Measurements from ENCODE around the gene TEX14.
A peak's percentile ranks its signal among the peaks of the same experiment; 100 is the strongest.

Gene TEX14

DNA sequence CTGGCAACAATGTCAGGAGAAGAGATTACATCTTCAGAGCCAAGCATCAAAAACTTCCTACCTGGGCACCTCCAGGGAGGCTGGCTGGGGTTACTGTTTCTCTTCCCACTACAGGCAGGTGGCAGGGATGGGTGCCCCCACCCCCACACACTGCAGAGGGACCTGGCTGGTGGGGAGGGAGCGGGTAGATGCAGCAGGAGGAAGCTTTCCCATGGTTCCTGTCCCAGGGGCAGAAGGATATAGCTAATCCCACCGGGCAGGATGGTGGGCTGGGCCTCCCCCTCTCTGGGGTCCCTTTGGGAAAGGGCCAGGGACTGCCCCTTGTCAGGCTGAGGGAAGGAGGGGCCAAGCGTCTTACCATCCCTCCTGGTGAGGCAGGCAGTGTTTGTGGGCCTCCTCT lies 160.7 kb downstream of the TEX14 start:
- peaks cover 3% of the 10 kb centered on the region for H3K27me3 ChIP-seq (replicated peaks; ENCODE audit: control insufficient read depth, insufficient read depth, low read length)
- H3K36me3 ChIP-seq (ENCODE audit: control insufficient read depth, insufficient read depth, low read length) = no peaks in the 10 kb centered on the region
- DNase-seq (ENCODE audit: extremely low read depth, insufficient read length) = no peak
- H3K4me3 ChIP-seq (replicated peaks; ENCODE audit: low read depth, low read length) = no peak overlapping the region
- TF ChIP-seq, protein P1, sequence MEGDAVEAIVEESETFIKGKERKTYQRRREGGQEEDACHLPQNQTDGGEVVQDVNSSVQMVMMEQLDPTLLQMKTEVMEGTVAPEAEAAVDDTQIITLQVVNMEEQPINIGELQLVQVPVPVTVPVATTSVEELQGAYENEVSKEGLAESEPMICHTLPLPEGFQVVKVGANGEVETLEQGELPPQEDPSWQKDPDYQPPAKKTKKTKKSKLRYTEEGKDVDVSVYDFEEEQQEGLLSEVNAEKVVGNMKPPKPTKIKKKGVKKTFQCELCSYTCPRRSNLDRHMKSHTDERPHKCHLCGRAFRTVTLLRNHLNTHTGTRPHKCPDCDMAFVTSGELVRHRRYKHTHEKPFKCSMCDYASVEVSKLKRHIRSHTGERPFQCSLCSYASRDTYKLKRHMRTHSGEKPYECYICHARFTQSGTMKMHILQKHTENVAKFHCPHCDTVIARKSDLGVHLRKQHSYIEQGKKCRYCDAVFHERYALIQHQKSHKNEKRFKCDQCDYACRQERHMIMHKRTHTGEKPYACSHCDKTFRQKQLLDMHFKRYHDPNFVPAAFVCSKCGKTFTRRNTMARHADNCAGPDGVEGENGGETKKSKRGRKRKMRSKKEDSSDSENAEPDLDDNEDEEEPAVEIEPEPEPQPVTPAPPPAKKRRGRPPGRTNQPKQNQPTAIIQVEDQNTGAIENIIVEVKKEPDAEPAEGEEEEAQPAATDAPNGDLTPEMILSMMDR (IDR thresholded peaks at IDR 0.05; ENCODE audit: insufficient read depth, low read length, poor library complexity, severe bottlenecking) = no peak

DNA sequence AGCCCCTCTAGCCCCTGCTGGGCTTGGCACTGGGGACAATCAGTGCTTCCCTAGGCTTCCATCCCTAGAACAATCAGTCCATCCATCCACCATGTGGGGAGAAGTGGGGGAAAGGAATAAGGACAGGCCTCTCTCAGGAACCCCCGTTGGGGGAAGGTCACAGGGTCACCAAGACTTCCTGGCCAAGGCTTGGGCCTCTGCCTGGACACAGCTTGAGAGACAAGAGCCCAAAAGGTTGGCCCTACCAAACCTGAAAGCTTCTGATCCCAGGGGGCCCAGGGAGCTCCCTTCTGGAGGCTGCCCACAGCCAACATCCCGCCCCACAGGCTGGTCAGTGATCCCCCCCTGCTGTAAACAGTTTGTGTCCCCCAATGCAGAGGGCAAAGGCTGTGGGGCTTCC lies 161.2 kb downstream of the TEX14 start:
- H3K4me3 ChIP-seq (replicated peaks; ENCODE audit: low read depth, low read length) = no peak overlapping the region
- TF ChIP-seq, protein P1 (IDR thresholded peaks at IDR 0.05; ENCODE audit: insufficient read depth, low read length, poor library complexity, severe bottlenecking) = no peak
- H3K36me3 ChIP-seq (ENCODE audit: control insufficient read depth, insufficient read depth, low read length) = no peaks in the 10 kb centered on the region
- DNase-seq (ENCODE audit: extremely low read depth, insufficient read length) = no peak
- H3K27me3 ChIP-seq (replicated peaks; ENCODE audit: control insufficient read depth, insufficient read depth, low read length) = peaks cover 3% of the 10 kb centered on the region

DNA sequence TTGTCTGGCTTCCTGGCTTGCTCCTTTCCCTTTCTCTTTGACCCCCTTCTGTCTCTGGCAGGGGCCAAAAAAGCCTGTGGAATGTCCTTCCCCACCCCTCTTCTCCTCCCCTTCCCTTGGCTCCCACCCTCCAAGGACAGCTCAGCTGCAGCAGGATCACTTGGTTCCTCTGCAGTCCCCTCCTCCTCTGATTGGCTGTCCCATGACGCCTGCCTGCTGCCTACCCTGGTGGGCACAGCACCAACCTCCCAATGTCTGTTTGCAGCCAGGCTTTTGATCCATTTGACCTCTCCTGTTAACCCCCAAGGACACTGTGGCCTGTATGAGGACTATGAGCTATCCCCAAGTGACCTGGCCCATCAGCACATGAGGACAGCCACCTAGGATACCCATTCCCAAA lies 162.6 kb downstream of the TEX14 start:
- H3K4me3 ChIP-seq (replicated peaks; ENCODE audit: low read depth, low read length) = no peak overlapping the region
- TF ChIP-seq, protein P1 (IDR thresholded peaks at IDR 0.05; ENCODE audit: insufficient read depth, low read length, poor library complexity, severe bottlenecking) = no peak
- H3K27me3 ChIP-seq (replicated peaks; ENCODE audit: control insufficient read depth, insufficient read depth, low read length) = peaks cover 3% of the 10 kb centered on the region
- no peak for DNase-seq (ENCODE audit: extremely low read depth, insufficient read length)
- H3K36me3 ChIP-seq (ENCODE audit: control insufficient read depth, insufficient read depth, low read length) = no peaks in the 10 kb centered on the region

DNA sequence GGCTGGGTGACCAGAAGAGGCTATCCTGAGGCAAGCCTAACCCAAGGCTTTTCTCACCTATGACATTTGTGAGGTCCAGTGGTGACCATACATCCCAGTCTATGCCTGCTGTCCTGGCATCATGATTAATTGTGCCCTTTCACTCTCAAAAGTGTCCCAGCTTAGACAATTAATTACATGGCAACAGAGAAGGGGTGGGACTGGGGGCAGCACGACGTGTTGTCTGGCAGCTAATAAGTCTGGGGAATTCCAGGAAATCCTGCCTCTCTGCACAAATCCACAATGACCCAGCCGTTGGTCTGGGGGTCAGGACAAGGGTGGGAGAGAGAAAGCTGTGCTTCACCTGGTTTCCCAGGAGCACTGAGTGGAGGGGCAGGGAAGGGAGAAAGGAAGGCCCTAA lies 163.4 kb downstream of the TEX14 start:
- TF ChIP-seq, protein P1 (IDR thresholded peaks at IDR 0.05; ENCODE audit: insufficient read depth, low read length, poor library complexity, severe bottlenecking) = no peak
- no peak overlapping the region for H3K4me3 ChIP-seq (replicated peaks; ENCODE audit: low read depth, low read length)
- H3K36me3 ChIP-seq (ENCODE audit: control insufficient read depth, insufficient read depth, low read length) = no peaks in the 10 kb centered on the region
- no peak for DNase-seq (ENCODE audit: extremely low read depth, insufficient read length)
- peaks cover 3% of the 10 kb centered on the region for H3K27me3 ChIP-seq (replicated peaks; ENCODE audit: control insufficient read depth, insufficient read depth, low read length)

DNA sequence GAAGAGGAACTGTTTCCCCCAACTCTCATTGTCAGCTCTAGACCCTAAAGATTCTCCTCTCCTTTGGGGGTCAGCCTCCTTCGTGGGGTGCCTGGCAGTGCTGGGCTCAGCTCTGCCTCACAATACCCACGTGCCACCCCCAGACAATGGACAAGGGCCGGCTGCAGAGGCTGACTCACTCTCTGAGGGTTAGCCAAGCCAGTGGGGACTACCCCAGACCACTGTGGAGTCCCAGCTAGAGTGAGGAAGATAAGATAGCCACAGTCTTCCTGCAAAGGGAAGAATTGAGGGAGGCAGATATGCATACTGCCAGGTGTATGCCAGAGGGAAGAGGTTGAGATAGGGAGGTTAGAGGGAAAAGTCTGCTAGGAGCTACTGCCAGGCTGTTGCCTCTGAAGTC lies 163.9 kb downstream of the TEX14 start:
- DNase-seq (ENCODE audit: extremely low read depth, insufficient read length) = no peak
- Histone ChIP-seq H3K27me3 (replicated peaks; ENCODE audit: control insufficient read depth, insufficient read depth, low read length) (peaks cover 3% of the 10 kb centered on the region), H3K4me3 (replicated peaks; ENCODE audit: low read depth, low read length) (no peak overlapping the region), H3K36me3 (ENCODE audit: control insufficient read depth, insufficient read depth, low read length) (no peaks in the 10 kb centered on the region)
- TF ChIP-seq, protein P1 (IDR thresholded peaks at IDR 0.05; ENCODE audit: insufficient read depth, low read length, poor library complexity, severe bottlenecking) = no peak

DNA sequence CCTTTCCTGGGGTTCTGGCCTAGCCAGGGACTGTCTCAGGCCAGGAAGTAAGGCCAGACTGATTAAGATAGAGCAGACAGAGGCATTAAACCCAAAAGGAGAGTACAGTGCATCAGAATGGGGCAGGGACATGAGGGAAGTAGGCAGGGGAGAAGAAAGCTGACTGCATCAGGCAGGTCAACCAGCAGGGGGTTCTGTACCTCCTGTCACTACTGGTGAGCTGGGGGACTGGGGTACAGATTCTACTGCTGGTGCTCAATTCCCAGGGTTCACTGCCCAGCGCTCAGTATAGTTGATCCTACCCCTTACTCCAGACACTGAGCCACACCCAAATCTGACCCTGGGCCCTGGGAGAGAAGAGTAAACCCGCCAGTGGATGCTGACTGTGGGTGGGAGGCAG lies 164.5 kb downstream of the TEX14 start:
- Histone ChIP-seq H3K4me3 (replicated peaks; ENCODE audit: low read depth, low read length) (no peak overlapping the region), H3K27me3 (replicated peaks; ENCODE audit: control insufficient read depth, insufficient read depth, low read length) (peaks cover 2% of the 10 kb centered on the region; the same call in 1 of the 2 replicates), H3K36me3 (ENCODE audit: control insufficient read depth, insufficient read depth, low read length) (no peaks in the 10 kb centered on the region)
- TF ChIP-seq, protein P1 (IDR thresholded peaks at IDR 0.05; ENCODE audit: insufficient read depth, low read length, poor library complexity, severe bottlenecking) = peak; percentile 41
- no peak for DNase-seq (ENCODE audit: extremely low read depth, insufficient read length)
